Fibroblast of skin of left quadriceps (primary cell): ENCODE measurements around the gene WDR37.
"Not testable (repeated sequence)": the region's sequence is repeated elsewhere in the genome, so short reads cannot be mapped to it uniquely, and the experiment has no call there.

ENCODE experiments used
- DNase-seq, 2 experiments: peaks; one replicate each; pipeline ENCODE4 v3.0.0-alpha.2; 2013; ENCODE audit warnings: low read depth in 2 of 2

Gene WDR37

DNA sequence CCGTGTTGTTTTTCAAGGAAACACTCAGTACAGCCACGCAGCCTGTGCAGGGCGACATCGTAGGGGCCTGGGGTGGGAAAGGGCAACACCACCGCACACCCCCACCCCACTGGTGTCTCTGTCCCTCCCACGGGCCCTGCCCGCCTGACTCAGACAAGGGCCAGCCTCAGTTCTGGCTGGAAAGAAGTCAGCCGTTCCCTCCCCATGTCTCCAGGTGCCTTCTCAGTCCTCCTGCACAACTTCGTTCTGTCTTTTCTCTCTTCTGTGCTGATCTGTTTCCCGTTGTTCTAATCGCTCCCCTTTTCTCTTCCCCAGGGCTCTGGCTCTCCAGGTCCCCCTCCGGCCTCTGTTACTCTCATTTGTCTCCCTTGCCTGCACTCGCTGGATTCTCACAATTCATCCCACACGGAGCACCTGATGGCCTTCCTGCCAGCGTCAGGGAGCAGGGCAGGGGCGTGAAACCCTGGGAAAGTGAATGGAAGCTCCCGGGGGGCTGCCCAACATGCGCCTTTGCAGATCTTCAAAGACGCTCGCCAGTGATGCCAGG lies 97.7 kb downstream of the WDR37 start:
- no peak for DNase-seq

- DNase-seq: no peak
These were observed 98.5 kb downstream of the WDR37 start for GRCh38 chr10:1154531-1155295.

DNA sequence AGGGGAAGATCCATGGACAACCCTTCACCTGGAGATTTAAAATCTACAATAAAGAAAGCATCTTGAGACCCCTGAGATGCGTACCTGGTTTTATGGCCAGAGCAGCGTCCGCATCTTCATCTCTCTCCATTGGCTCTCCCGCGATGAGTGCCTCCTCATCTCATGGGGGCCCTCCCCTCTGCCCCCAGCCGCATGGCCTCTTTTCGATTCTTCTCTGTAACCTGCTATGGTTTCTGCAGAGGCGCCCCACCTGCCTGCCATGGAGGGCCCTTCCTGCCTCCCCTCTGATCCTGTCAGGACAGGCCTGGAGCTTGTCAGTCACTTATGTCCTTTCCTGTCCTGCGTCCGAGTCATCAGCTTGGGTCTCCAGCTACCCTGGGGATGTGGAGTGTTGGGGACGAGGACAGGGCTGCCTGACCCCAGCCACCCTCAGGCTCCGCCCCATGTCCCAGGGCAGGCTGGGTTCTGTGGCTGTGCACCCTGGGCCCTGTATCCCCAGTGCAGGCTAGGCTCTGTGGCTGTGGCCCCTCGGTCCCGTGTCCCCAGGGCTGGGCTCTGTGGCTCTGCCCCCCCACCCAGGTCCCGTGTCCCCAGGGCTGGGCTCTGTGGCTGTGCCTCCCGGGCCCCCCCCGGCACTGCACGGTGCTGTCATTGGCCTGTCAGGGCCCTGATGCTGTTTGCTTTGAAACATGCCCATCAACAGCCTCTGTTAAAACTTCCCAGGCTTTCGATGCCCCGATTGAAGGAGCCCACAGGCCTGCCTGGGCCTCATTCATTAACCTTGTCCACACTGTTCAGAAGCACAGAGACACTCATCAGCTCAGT lies 99.8 kb downstream of the WDR37 start:
- DNase-seq: no peak

DNA sequence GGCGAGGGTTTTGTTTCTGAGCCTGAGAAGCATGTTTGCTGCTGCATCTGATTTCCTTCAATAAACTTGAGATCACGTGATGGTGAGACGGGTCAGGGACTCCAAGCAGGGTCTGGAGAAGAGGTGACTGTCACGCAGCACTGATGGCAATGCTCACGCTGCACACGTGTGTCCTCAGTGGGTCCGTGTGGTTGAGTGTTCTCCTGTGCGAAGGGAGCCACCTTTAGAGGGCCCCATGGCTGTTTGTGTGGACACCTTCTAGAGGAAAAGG lies 100.4 kb downstream of the WDR37 start:
- no peak for DNase-seq

DNA sequence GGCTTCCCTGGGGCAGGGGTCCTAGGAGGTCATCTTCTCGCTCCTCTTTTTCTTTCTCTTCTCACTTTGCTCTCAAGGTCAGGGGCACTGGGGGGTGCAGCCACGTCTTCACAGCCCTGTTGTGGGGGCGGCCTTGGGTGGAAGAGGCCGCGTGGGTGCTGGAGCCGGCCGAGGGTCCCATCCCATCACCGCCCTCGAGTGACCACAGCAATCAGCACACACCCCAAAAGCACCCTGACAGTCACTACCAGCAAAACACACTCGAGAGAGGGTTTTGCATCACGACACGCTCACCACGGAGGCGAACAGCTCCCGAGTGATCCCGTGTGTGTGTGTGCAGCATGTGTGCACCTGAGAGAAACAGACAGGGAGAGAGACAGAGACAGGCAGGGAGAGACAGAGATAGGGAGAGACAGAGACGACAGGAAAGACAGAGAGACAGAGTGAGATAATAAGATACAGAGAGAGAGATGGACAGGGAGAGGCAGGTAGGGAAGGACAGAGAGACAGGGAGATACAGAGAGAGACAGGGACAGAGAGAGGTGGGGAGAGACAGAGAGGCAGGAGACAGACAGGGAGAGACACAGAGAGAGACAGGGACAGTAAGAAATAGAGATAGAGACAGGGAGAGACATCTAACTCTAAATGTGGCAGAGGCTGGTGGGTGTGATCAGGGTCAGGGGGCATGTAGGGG lies 100.9 kb downstream of the WDR37 start:
- no peak for DNase-seq

DNA sequence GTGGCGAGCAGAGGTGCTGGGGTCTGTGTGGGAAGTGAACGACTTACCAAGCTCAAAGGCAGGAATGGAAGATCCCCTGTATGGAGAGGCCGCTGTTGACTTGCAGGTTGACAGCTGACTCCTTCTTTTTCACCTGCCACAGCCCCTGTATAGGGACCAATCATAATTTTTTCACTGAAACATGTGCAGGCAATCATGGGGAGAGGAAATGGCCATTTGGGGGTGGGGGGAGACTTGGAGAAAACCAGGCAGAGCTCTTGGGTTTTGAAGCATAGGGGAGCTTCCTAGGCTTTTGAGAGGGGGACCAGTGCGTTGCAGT lies 101.4 kb downstream of the WDR37 start:
- no peak for DNase-seq

DNA sequence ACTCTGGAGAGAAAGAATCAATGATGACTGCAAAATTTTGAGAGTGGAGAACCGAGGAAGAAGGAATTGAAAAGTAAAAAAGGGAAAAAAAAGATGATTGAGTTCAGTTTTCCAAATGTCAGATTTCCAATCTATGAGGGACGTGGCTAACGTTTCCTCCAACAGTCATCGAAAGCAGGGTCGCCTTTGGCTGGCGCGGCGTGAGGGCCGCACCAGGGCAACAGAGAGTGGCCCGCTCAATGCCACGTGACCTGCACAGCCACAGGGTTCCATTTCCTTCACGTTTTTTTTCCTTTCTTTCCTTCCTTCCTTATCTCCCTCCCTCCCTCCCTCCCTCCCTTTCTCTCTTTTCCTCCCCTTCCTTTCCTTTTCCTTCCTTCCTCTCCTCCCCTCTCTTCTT lies 101.9 kb downstream of the WDR37 start:
- DNase-seq: no peak

GRCh38 chr10:1158536-1158935 lies 102.4 kb downstream of the WDR37 start:
- DNase-seq: not testable (repeated sequence)

DNA sequence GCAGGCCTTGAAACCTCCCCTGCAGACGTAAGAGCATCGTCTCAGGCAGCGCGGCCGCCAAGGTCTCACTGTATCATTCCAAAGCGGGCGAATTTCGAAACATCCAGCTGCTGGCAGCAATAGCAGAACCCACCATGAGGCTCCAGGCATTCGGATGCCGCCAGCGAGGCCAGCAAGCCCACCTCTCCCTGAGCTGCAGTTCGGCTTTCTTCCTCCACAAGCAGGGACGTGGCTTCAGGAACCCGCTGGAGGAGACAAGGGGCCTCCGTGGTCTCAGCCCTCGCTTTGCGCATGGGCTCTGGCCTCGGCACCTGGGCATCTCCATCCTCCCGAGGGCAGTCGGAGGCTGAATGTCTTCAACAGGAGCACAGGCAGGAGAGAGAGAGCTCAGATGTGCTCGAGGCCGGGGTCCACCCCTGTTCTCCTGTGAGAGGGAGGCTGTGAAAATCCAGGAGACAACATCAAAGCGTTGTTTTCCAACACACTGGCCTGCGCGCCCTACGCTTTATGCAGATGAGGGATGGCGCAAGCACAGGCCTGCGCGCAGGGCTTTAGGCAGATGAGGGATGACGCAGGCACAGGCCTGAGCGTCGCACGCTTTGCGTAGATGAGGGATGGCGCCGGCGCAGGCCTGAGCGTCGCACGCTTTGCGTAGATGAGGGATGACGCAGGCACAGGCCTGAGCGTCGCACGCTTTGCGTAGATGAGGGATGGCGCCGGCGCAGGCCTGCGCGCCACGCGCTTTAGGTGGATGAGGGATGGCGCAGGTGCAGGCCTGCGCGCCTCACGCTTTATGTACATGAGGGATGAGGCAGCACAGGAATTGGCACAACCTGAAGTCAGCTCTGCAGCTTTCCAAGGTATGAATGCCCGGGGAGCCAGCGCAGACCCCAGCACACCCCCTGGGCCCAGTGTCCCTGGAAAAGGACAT lies 103.2 kb downstream of the WDR37 start:
- no peak for DNase-seq

DNA sequence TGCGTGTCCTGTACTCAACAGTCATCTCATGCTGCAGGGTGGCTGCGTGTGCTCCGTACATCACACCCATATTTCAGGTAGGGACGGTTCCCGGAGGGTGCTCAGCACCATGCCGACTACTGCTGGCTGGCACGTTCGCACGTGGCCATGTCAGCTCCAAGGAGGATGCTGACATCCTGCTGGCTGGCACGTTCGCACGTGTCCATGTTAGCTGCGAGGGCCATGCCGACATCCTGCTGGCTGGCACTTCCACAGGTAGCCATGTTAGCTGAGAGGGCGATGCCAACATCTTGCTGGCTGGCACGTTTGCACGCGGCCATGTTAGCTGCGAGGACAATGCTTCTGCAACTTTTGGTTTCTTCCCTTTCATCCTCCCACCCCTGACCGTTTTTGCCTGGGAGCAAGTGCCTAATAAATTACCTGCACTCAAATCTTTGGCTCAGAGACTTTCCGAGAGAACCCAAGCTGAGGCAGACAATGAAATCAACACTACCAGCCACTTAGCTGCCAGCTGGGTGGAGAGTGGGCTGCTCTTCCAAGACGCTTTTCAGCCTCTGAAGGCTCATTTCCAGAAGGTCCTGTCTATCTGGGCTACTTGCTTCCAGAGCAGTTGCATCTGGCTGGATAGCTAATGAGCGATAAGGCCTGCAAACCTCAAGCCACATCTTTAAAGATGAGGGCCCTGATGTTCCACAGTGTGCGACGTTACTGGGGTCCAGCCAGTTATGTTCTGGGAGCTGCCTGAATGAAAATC lies 104.6 kb downstream of the WDR37 start:
- no peak for DNase-seq

DNA sequence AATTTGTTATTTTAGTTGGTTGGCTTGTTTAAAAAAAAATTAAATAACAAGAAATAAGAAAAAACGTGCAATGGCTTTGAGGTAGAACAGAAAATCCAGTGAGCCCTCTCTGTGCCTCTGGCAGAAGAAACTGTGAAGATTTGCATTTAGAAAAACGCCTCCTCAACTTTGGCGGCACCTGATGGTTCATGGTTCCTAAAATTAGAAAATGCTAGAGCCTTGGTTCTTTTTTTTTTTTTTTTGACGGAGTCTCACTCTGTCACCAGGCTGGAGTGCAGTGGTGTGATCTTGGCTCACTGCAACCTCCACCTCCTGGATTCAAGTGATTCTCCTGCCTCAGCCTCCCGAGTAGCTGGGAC lies 105.1 kb downstream of the WDR37 start:
- DNase-seq: not testable (repeated sequence)

- DNase-seq: no peak
These were observed 106.5 kb downstream of the WDR37 start for GRCh38 chr10:1162481-1163203.

DNA sequence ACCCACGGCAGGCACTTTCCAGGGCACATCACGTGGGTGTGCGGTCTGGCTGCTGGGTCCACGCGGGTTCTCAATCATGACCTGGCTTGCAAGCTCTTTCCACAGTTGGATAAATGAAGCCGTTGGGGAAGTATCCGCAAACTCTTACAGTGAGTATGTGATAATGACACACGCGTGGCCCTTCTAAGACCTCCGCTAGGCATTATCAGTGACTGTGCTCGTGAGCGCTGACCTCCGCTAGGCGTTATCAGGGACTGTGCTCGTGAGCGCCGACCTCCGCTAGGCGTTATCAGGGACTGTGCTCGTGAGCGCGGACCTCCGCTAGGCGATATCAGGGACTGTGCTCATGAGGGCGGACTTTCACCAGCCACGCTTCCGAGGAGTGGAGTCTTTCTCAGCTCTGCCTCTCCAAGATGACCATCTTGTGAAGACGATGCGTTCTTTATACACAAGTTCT lies 107.0 kb downstream of the WDR37 start:
- no peak for DNase-seq

- no peak for DNase-seq
These were observed 107.6 kb downstream of the WDR37 start for GRCh38 chr10:1163831-1164230.

- DNase-seq: no peak
These were observed 110.1 kb downstream of the WDR37 start for GRCh38 chr10:1166101-1166827.

GRCh38 chr10:1166828-1167275 lies 110.7 kb downstream of the WDR37 start:
- no peak for DNase-seq

- no peak for DNase-seq
These were observed 112.6 kb downstream of the WDR37 start for GRCh38 chr10:1168763-1169162.

- no peak for DNase-seq
These were observed 113.2 kb downstream of the WDR37 start for GRCh38 chr10:1169186-1169885.
